Gastrocnemius medialis (tissue), 4 donors: ENCODE measurements around the gene LSAMP. TPM values are rescaled to one million over a fixed set of nuclear protein-coding genes. Genes with fewer than 3 reads are reported as not detected.

Source experiments
- ATAC-seq, 2 donors: fragments of 150-250 bp; one replicate each; pipeline ENCODE4 v1.9.1; 2016
- DNase-seq, 2 donors: peaks; one replicate each; pipeline ENCODE4 v3.0.0-alpha.2; 2019
- H3K27ac ChIP-seq, 4 donors: fragments of 200-600 bp; sonication (generic); 1 replicate in 1 of 4; 2 replicates in 3 of 4; pipeline ENCODE4 v1.5.1; 2016 to 2018; ENCODE audit warnings: mild to moderate bottlenecking in 2 of 4, moderate library complexity in 1 of 4
- H3K27me3 ChIP-seq, 3 donors: fragments of 200-600 bp; sonication (generic) in 2 of 3; 1 replicate in 1 of 3; 2 replicates in 2 of 3; pipeline versions ENCODE4 v1.5.1 to v1.6.0; 2016 to 2019; ENCODE audit warnings: mild to moderate bottlenecking in 1 of 3, moderate library complexity in 1 of 3
- H3K36me3 ChIP-seq, 2 donors: fragments of 200-600 bp; sonication (generic) in 1 of 2; one replicate each; pipeline ENCODE4 v1.5.1; 2017 to 2018
- H3K4me1 ChIP-seq, 2 donors: fragments of 200-600 bp; sonication (generic) in 1 of 2; one replicate each; pipeline ENCODE4 v1.5.1; 2016 to 2017; ENCODE audit warnings: mild to moderate bottlenecking in 2 of 2
- H3K4me3 ChIP-seq, 4 donors: fragments of 200-600 bp; sonication (generic) in 3 of 4; 1 replicate in 1 of 4; 2 replicates in 3 of 4; pipeline ENCODE4 v1.5.1; 2016 to 2019; ENCODE audit warnings: mild to moderate bottlenecking in 2 of 4
- H3K9me3 ChIP-seq, 3 donors: fragments of 200-600 bp; sonication (generic) in 2 of 3; 1 replicate in 1 of 3; 2 replicates in 2 of 3; pipeline ENCODE4 v1.5.1; 2016 to 2019
- CTCF ChIP-seq, 5 experiments: fragments of 450-650 bp in 3 of 5; fragments of 200-600 bp in 2 of 5; sonication (generic) in 2 of 5; IDR thresholded peaks in 4 of 5; conservative IDR thresholded peaks in 1 of 5; 1 replicate in 4 of 5; 2 replicates in 1 of 5; pipeline ENCODE4 v1.5.1; 2016 to 2019; ENCODE audit warnings: antibody characterized with exemption in 5 of 5, mild to moderate bottlenecking in 3 of 5, moderate library complexity in 3 of 5
- POLR2A ChIP-seq, 2 donors: fragments of 450-650 bp; IDR thresholded peaks; one replicate each; pipeline ENCODE4 v1.6.1; 2017; ENCODE audit warnings: antibody characterized with exemption in 2 of 2, mild to moderate bottlenecking in 2 of 2, moderate library complexity in 2 of 2
- in situ Hi-C, 4 donors: fragments of 200-750 bp; cut with MboI; loops; one replicate each; pipeline versions ENCODE4 v1.15.0 to v1.8.0; 2017; ENCODE audit warnings: low sequenced_read_pairs in 4 of 4
- intact Hi-C: fragments of 100-400 bp; cut with DNase I; formaldehyde crosslinking; loops from one replicate; pipeline ENCODE4 v1.15.1; 2023; ENCODE audit warnings: low total_unique reads
- total RNA-seq, 4 donors: library from RNA; depleted of rRNA; stranded (reverse); fragments of >200 nt; gene quantifications; one replicate each; pipeline versions ENCODE4 v1.1.0 to v1.2.3, GENCODE V29; 2016

The LSAMP gene
- total RNA-seq, 4 donors from 2014 or later = 0.07 to 0.10 TPM; not detected in 2

GRCh38 chr3:115927197-115927596 is 518.1 kb downstream of the LSAMP start:
- Histone ChIP-seq H3K36me3 (no peaks in the 10 kb centered on the region), H3K4me3 (no peak overlapping the region), H3K9me3 (peaks cover 0 to under 1% (median 0%) of the 10 kb centered on the region in 3 donors), H3K27ac (no peak overlapping the region), H3K4me1 (no peaks in the 10 kb centered on the region), H3K27me3 (no peaks in the 10 kb centered on the region)
- no peak for TF ChIP-seq POLR2A (IDR thresholded peaks at IDR 0.05)
- TF ChIP-seq CTCF (IDR thresholded peaks at IDR 0.05 in 4 of 5, conservative IDR thresholded peaks at IDR 0.05 in 1 of 5) = no peak
- in situ Hi-C loops = no loop called here
- intact Hi-C loops = no loop called here
- ATAC-seq (no peak), DNase-seq (no peak)

- no peak for ATAC-seq
- in situ Hi-C loops = no loop called here
- H3K9me3 ChIP-seq = peaks cover 0 to 5% (median 0%) of the 10 kb centered on the region in 3 donors
- no peak for TF ChIP-seq CTCF (IDR thresholded peaks at IDR 0.05 in 4 of 5, conservative IDR thresholded peaks at IDR 0.05 in 1 of 5)
- no peak for TF ChIP-seq POLR2A (IDR thresholded peaks at IDR 0.05)
- no peaks in the 10 kb centered on the region for H3K36me3 ChIP-seq
- H3K4me3 ChIP-seq = no peak overlapping the region
- H3K4me1 ChIP-seq = no peaks in the 10 kb centered on the region
- intact Hi-C loops = no loop called here
- no peaks in the 10 kb centered on the region for H3K27me3 ChIP-seq
- DNase-seq = no peak
- H3K27ac ChIP-seq = no peak overlapping the region
Measured at GRCh38 chr3:115922681-115923347, 522.5 kb downstream of the LSAMP start.

GRCh38 chr3:115921711-115922110 is 523.6 kb downstream of the LSAMP start:
- intact Hi-C loops = no loop called here
- DNase-seq (no peak), ATAC-seq (no peak)
- Histone ChIP-seq H3K27ac (no peak overlapping the region), H3K4me1 (no peaks in the 10 kb centered on the region), H3K4me3 (no peak overlapping the region), H3K9me3 (peaks cover 0 to 5% (median 0%) of the 10 kb centered on the region in 3 donors), H3K27me3 (no peaks in the 10 kb centered on the region), H3K36me3 (no peaks in the 10 kb centered on the region)
- in situ Hi-C loops = no loop called here
- no peak for TF ChIP-seq POLR2A (IDR thresholded peaks at IDR 0.05)
- TF ChIP-seq CTCF (IDR thresholded peaks at IDR 0.05 in 4 of 5, conservative IDR thresholded peaks at IDR 0.05 in 1 of 5) = no peak

- intact Hi-C loops = no loop called here
- TF ChIP-seq CTCF (IDR thresholded peaks at IDR 0.05 in 4 of 5, conservative IDR thresholded peaks at IDR 0.05 in 1 of 5) = no peak
- no peak for TF ChIP-seq POLR2A (IDR thresholded peaks at IDR 0.05)
- no peak for DNase-seq
- no peak overlapping the region for H3K4me3 ChIP-seq
- H3K27me3 ChIP-seq = no peaks in the 10 kb centered on the region
- no peak for ATAC-seq
- peaks cover 0 to 5% (median 0%) of the 10 kb centered on the region in 3 donors for H3K9me3 ChIP-seq
- H3K36me3 ChIP-seq = no peaks in the 10 kb centered on the region
- H3K27ac ChIP-seq = no peak overlapping the region
- in situ Hi-C loops = no loop called here
- no peaks in the 10 kb centered on the region for H3K4me1 ChIP-seq
Measured at GRCh38 chr3:115918900-115919299, 526.4 kb downstream of the LSAMP start.

GRCh38 chr3:115916866-115917265 is 528.4 kb downstream of the LSAMP start:
- no peak overlapping the region for H3K4me3 ChIP-seq
- no peaks in the 10 kb centered on the region for H3K4me1 ChIP-seq
- intact Hi-C loops (no loop called here), in situ Hi-C loops (no loop called here)
- no peaks in the 10 kb centered on the region for H3K27me3 ChIP-seq
- ATAC-seq = no peak
- no peaks in the 10 kb centered on the region for H3K36me3 ChIP-seq
- H3K9me3 ChIP-seq = peaks cover 0 to 1% (median 0%) of the 10 kb centered on the region in 3 donors
- H3K27ac ChIP-seq = no peak overlapping the region
- TF ChIP-seq CTCF (IDR thresholded peaks at IDR 0.05 in 4 of 5, conservative IDR thresholded peaks at IDR 0.05 in 1 of 5) = no peak
- no peak for TF ChIP-seq POLR2A (IDR thresholded peaks at IDR 0.05)
- no peak for DNase-seq
